Activated naive CD4-positive, alpha-beta T cell (primary cell): Measurements from ENCODE around the gene SDCCAG8.

Experiments used
- DNase-seq, 4 experiments: peaks; one replicate each; lab custom pipeline; 2025; lab: John Stamatoyannopoulos, UW

Gene SDCCAG8

DNA sequence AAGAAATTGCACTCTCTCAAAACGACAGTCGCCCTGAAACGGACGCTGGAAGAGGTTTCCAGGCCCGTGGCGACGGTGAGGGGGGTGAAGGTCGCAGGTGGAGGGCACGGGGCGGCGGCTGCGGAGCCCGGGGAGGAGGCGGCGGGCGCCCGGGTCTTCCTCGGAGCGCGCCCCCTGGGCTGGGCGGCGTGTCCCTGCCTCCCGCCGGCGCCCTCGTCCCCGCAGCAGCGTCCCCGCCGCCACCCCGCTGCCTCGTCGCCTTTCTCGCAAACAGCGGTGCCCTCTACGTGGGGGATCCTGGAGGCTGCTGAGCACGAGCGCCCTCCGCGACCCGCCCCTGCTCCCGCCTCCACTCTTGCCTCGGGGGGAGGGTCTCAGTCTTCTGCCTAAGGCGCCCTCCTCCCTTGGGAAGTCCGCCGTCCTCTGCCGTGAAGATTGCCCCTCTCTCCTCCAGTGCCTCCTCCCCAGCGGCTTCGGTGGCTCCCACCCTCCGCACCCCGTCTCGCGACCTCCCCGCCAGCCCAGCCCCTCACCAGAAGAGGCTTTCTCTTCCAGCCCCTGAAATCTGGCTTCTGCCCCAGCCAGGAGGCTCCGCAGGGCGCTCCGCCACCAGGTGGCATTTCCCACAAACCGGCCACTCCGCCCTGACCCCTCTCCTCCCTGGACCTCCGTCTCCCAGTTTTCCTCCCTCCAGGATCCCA lies 227.4 kb downstream of the SDCCAG8 start:
- peak in 1 of 4 experiments; percentile 16 for DNase-seq

GRCh38 chr1:243483952-243484351 lies 228.1 kb downstream of the SDCCAG8 start:
- DNase-seq = no peak

GRCh38 chr1:243487036-243487648 lies 231.3 kb downstream of the SDCCAG8 start:
- no peak for DNase-seq

DNA sequence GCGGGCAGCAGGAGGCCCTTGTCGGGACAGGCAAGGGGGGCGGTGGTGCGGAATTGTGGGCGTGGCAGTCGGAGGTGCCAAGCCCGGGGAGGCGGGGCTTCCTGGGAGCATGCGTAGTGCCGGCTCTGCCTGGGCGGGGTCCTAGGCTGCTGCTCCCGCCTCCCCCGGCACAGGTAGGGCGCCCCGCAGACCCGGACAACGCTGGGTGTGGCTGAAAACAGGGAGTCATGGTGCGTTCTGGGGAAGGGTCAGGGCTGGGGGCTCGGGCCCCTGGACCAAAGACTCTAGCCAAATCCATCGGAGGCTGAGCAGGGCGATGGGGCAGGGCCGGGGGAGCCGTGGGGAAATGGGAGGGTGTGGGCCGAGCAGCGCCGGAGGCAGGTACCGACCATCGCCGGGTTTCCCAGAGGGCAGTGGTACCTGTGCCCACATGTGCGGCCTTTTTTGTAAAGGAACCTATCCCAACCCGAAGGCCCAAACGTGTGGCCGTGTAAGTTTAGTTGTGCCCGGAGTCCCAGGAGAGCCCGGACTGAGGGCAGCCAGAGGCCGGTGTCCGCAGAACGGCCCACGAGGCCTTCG lies 231.9 kb downstream of the SDCCAG8 start:
- DNase-seq = no peak

GRCh38 chr1:243488459-243489157 lies 232.8 kb downstream of the SDCCAG8 start:
- DNase-seq = no peak

- DNase-seq = no peak
These were observed 233.3 kb downstream of the SDCCAG8 start for GRCh38 chr1:243489158-243489527.

DNA sequence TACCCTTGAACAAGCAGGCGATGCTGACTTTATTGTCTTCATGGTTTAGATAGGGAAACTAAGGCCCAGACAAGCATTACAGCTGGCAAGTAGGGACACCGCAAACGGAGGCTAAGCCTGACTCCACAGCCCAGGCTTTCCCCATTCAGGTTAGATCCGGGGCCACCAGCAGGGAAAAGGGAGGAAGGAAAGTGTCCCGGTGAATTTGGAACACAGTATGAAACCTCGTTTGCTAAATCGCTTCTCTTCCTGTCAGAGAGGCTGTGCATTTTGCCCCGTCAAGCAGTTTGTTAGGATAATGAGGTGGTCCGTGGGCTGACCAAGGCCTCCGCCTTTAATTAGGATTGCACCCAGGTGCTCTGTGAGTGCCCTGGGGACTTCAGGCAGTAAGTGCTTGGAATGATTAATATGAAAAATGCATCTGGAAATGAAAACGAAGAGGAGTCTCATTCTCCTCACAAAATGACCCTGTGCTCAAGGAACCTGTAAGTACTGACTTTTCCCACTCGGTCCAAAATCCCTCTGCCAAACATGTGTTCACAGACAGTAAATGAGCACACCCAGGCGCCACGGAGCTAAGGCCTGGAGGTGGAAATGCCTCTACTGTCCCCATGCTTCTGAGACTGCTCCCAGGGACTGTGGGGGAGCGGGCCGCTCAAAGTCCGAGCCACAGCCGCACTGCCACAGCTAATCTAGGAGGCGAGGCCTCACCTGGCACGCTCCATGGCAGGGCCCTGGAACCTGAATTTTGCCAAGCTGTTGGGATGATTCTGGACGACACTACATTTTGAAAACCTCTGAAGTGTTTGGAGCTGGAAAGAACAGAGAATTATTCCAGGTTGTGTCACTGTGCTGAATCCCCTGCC lies 234.1 kb downstream of the SDCCAG8 start:
- DNase-seq = no peak

GRCh38 chr1:243490748-243491686 lies 235.2 kb downstream of the SDCCAG8 start:
- DNase-seq = no peak

GRCh38 chr1:243493156-243494129 lies 237.6 kb downstream of the SDCCAG8 start:
- DNase-seq = no peak

DNA sequence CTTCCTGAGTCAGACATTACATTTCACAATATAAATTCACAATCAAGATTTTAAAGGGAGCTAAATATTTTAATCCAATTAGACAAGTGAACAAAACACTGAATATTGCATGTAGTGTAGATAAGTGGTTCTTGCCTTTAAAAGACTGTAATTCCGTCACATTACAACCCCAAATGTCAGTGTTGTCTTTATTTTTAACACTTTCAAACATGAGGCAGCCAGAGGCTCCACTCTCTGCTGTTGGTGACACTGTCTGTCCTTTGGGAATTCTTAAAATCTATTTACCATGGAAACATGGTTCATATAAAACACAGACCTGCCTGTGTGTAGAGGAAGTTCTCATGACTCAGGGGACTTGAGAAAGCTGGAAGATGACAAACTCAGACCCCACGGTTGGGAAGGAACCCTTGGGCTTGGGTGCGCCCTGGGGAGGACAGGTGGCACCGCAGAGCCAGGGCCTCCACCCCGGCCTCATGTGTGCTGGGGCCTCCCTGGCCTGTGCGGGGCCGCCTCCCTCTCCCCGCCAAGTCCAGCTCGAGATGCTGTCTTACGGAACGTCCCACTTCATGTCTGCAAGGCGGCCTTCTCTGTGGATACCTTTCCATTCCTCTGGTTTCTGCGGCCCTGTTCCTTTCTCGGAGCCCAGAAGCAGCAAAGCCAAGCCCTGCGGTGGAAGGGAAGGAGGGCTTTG lies 239.0 kb downstream of the SDCCAG8 start:
- DNase-seq = no peak

DNA sequence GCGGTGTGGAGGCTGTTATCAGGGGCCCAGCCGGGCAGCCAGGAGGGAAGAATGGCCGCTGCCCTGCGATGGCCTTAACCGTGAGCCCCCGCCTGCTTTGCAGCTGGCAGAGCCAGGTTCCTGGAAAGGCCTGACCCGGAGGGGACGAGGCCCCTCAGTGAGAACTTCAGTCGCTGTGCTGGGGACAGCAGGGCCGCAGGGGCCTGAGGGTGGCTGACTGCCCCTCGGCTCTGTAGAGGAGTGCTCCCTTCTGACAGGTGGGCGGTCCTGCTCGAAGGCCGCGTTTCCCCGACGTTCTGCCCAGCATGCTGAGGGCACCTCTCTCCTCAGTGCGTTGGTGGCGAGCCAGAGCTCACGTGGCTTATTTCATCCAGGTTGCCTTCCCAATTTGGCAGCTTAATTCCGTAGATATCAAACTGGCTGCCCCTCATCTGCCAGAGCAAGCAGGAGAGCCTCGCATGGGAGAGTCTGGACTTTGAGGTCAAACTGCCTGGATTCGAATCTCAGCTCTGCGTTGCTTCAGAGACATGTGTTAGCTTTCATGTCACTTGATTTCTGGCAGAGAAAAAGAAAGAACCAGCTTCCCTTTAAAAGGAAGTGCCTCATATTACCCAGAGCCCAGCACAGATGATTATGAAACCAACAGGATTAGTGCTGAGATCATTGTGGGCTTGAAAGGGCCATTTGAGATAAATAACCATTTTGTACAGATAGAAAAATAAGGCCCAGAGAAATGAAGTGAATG lies 239.8 kb downstream of the SDCCAG8 start:
- DNase-seq = no peak

DNA sequence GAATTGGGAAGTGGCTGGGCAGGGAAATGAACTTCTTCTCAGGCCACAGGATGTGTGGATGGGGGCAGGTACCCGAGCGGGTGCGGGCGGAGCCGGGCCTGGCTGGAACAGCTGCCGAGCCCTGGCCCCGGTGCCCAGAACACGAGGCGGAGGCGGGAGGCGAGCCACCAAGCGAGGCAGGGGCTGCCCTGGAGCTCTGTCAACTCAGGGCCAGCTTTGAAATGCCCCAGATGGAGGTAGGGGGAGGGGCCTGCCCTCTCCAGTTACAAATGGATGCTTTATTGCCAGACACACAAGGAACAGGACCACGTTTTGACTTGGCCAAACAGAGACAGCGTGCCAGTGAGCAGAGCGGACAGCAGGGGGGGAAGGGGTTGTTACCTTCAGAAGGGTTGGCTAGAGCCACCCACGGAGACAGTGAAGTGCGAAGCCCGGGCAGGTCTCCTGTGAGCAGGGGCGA lies 240.4 kb downstream of the SDCCAG8 start:
- DNase-seq = no peak

DNA sequence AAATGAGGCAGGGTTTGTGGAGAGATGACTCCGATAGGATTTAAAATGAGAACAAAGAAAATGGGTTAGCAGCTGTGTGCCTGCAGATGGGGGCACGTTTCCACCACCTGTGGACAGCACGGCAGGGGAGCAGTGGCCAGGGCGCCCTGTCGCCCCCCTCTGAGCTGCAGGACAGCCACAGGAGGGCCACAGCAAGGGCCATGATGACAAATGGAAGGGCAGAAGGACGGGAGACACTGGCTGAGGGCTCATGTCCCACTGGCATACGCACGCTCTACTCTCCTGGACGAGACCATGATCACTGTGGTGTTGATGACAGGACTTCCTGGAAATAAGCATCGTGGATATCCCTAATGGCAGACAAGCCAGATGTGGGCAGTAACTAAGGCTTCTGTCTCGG lies 241.0 kb downstream of the SDCCAG8 start:
- no peak for DNase-seq

DNA sequence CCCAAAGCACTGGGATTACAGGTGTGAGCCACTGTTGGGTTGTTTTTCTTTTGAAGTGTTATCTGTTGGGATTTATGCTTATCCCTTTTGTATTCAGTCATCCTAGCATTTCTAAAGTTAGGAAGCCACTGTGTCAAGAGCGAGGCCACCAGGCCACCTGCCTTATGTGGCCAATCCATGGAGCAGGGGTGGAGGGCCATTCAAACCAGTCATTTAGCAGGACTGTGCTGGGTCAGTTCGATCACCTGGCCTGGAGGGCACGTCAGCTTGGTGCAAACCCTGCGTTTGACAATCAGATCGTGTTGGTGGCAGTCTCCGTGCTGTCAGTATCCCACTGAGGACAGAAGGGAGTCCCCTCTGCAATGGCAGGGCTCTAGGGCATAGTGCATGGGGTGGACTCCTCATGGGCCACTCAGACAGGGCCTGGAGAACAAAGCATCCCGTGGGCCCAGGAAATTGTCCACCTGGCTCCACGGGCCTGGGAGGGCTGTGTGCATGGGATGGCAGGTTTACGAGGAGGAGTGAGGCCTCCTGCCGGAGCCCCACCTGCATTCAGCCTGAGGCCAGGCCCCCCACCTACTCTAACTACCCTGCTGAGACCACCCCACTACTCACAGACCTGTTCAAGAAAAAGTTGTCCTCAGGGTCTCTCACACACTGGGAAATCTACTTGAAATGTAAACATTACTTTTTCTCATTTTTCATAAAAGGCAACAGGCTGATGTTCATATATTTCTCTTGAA lies 242.3 kb downstream of the SDCCAG8 start:
- DNase-seq = no peak

DNA sequence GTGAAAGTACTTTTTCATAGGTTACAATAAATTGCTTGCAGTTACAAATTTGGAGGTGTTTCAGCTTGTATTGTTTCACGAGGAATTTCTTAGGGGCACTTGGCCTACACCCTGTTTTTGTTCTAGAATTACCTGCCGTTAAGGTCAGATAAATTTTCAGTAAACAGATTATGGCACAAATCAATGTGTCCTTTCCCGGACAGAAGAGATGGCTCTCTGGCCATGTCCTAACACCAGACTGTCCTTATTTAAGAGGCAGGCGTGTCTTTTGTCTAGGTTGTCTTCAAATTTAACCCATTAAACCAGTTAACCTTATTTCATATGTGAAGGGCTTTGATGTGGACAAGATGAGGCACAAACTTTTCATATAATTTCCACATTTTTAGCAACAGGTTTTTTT lies 243.4 kb downstream of the SDCCAG8 start:
- DNase-seq = no peak

GRCh38 chr1:243499711-243500110 lies 243.9 kb downstream of the SDCCAG8 start:
- no peak for DNase-seq

DNA sequence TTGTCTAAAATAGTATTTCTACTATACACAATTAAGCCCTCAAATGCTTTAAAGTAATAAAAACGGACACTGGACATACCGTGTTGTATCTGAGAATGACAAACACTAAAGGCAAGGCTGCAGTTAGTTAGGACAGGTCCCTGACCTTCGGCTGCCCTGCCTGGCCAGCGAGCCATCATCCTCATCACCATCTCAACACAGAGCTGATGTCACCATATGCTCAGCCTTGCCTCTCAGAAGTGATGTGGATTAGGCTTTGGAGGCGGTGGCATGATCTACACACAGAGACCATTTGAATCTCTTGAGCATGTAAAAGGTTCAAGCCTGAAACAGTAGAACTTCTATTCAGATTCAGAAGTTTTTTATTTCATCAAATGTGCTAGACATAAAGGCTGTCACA lies 244.7 kb downstream of the SDCCAG8 start:
- DNase-seq = no peak
